Ammon's horn (tissue), 1 donor: ENCODE measurements around the gene BHLHE23.
"Not testable (repeated sequence)": the region's sequence is repeated elsewhere in the genome, so short reads cannot be mapped to it uniquely, and the experiment has no call there.

Source experiments
- DNase-seq: peaks from one replicate; pipeline ENCODE4 v3.0.0-alpha.2; 2016; ENCODE audit warnings: low spot score

Gene BHLHE23

DNA sequence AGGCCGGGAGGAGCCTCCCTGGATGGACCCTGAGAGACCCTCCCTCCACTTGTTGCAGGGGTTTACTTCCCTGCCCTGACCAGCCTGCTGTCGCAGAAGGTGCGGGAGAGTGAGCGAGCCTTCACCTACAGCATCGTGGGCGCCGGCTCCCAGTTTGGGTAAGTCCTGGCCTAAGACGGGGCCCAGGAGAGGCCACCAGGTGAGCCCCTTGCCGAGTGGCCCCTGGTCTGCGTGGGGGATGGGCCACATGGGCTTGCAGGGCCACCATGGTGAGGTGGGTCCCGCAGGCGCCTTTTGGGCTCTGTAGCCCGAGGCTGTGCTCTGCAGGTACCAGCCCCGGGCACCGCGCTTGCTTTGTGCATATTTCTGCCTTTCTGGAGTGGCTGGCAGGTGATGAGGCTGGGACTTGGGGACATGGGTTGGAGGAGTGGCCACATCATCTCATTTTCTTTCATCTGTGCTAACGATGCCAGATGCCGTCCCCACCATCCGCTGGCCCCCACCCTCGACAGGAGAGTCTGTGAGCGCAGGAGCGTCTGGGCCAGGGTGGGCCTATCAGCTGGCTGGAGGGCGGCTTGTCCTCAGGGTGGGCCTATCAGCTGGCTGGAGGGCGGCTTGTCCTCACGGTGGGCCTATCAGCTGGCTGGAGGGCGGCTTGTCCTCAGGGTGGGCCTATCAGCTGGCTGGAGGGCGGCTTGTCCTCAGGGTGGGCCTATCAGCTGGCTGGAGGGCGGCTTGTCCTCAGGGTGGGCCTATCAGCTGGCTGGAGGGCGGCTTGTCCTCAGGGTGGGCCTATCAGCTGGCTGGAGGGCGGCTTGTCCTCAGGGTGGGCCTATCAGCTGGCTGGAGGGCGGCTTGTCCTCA is 46.1 kb downstream of the BHLHE23 start:
- not testable (repeated sequence) for DNase-seq

DNA sequence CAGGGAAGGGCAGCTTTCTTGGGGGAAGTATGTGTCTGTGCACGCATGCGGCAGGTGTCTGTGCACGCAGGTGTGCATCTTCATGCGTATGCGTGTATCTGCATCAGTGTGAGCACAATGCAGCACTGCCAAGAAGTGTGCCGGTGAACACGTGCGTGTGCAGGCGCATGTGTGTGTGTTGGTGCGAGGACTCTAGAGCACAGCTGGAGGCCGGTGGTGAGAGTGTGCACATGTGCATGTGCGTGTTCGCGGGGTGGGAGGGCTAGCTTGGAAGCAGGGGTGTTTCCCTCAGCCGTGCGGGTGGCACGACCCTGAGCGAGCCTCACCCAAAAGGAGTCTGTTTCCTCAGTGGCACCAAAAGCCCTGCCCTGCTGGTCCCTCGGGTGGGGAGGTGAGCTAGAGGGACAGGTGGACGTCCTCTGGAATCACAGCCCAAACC is 46.7 kb downstream of the BHLHE23 start:
- no peak for DNase-seq

DNA sequence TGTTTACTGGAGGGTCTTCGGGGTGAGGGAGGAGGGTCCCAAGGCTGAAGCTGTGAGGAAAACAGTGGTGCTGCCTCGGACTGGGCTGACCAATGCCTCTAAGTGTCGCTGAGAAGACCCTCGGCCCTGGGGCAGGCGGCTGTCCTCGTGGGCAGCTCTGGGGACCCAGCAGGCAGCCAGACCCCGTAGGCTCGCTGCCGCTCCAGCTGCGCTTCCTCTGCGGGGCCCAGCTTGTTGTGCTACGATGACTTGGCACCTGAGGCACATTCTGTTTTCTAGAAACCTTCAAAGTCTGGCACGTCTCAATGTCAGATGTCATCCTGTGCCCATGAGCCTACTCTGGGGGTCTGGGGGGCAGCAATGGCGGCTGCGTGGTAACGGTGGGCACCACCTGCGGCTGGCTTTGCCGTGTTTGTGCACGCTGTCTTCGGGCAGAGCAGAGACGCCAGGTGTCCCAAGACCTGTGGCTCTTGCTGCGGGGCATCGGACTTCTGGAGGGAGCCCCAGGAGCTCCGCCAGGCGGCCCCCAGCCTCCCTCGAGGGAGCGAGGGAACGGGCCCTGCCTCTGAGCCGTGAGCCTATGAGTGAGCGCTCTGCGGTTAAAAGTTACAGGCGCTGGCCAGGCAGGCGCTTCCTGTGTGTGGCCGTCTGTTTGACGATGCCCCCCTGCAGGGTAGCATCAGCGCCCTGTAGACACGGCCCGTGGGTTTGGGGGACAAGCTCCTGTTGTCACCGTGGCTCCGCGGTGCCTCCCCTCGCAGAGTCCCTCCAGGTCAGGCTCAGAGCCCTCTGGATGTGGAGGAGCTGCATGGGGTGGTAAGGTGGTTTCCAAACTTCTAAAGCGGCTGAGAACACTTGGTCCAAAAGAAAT is 47.4 kb downstream of the BHLHE23 start:
- no peak for DNase-seq

DNA sequence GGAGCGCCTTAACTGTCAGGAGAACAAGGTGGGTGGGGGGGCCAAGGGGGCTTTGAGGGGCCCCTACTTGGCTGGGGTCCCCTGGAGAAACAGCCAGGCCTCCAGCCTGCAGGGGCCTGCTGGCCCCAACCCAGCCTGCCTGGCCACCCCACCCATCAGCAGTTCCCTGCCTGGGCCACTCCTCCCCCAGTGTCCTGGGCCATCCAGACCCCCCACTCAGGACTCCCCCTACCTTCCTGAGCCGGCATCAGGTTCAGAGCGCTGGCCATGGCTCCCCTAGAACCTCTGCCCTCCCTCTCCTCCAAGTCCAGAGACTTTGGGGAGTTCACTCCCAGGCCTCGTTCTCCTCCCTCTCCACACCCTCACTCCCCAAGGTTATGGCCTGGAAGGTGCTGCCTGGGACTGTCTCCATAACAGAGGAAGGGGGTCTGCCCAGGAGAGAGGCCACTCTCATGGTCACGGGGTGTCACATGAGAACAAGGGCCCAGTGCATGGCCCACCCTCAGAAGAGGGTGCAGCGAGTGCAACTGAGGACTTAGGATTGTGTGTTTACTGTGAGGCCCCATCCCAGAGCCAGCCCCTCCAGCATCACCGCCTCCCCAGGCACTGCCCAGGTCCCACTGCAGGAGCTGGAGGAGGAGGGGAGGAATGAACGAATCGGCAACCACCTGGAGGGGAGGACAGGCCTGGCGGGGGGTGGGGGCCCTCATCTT is 48.2 kb downstream of the BHLHE23 start:
- DNase-seq: no peak

DNA sequence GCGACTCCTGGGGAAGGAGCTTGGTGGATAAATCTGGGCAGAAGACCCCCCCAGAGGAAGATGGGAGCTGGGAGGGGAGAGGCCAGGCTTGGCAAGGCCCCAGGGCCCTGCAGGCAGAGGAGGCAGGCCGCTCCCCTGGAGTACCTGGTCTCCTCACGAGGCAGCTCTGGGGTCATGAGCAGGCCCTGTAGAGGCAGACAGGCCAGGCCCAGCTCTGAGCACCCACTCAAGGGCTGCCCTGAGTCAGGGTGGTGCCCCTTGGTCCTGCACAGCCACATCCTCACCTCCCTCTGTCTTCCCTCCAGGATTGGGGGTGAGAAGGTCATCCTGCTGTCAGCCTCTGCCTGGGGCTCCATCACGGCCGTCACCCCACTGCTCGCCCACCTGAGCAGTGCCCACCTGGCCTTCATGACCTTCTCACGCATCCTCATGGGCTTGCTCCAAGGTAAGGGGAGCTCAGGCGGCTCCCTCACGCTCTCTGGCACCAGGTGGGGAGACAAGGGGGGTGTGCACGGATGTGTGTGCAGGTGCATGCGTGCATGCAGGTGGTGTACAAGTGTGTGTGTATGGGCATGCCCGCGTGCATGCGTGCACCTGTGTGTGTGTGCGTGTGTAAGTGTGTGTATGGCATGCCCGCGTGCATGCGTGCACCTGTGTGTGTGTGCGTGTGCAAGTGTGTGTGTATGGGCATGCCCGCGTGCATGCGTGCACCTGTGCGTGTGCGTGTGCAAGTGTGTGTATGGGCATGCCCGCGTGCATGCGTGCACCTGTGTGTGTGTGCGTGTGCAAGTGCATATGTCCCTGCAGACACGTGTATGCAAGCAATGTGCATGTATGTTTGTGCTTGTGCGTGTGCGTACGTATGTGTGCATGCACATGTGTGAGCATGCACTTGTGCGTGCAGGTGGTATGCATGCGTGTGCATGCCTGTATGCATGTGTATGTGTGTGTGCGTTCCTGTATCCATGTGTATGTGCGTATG is 49.3 kb downstream of the BHLHE23 start:
- no peak for DNase-seq

DNA sequence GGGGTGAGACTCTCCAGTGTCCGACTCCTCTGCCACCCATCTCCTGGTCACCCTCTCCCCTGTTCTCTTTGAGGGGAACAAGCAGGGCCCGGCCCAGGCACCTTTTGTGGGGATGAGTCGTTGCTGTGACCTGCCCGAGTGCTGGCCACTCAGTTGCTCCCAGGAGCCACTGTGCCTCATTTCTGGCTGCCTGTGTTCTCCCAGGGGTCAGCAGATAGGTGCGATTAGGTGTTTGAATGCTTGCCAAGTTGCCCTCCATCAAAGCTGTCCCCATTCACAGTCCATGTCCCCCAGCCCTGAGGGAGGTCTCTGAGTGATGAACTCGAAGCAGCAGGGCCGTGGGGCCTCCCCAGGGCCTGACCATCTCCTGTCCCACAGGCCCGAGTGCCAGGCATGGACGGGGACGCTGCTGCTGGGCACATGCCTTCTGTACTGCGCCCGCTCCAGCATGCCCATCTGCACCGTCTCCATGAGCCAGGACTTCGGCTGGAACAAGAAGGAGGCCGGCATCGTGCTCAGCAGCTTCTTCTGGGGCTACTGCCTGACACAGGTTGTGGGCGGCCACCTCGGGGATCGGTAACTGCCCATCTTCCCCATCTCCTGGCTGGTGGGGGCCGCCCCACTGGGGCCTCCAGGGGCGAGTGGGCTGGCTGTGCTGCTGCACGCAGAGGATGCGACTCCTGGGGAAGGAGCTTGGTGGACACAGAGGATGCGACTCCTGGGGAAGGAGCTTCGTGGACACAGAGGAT is 50.2 kb downstream of the BHLHE23 start:
- DNase-seq: no peak
